ENCODE measurements around the gene METTL8.

DNA sequence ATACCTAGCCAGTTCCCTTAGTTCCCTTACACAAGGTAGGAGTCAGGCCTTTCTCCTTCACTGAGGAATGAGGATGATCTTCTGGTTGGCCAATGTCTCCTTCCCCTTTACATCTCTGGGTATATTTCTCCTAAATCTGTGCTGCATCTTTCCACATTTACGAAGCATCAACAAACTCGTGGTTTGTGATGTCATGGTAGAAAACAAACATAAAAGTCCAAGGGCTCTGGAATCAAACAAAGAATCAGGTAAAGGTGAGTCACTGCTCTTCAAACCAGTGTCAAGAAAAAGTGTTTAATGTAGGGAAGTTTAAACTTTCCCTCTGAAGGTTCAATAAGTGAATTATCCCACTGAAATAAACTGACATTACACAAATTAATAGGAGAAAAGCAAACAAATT, 122.9 kb downstream of the METTL8 start:
- TF ChIP-seq, protein P1, sequence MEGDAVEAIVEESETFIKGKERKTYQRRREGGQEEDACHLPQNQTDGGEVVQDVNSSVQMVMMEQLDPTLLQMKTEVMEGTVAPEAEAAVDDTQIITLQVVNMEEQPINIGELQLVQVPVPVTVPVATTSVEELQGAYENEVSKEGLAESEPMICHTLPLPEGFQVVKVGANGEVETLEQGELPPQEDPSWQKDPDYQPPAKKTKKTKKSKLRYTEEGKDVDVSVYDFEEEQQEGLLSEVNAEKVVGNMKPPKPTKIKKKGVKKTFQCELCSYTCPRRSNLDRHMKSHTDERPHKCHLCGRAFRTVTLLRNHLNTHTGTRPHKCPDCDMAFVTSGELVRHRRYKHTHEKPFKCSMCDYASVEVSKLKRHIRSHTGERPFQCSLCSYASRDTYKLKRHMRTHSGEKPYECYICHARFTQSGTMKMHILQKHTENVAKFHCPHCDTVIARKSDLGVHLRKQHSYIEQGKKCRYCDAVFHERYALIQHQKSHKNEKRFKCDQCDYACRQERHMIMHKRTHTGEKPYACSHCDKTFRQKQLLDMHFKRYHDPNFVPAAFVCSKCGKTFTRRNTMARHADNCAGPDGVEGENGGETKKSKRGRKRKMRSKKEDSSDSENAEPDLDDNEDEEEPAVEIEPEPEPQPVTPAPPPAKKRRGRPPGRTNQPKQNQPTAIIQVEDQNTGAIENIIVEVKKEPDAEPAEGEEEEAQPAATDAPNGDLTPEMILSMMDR (IDR thresholded peaks at IDR 0.05), result no peak
- TF ChIP-seq POLR2A (IDR thresholded peaks at IDR 0.05), result no peak

Measured in thyroid gland (tissue), 4 donors.